GM18508 (cell line): ENCODE measurements around the gene WFDC8.
"Not testable (repeated sequence)": the region's sequence is repeated elsewhere in the genome, so short reads cannot be mapped to it uniquely, and the experiment has no call there.

ENCODE experiments used
- ATAC-seq: cut with Tn5 transposase; IDR thresholded peaks from one replicate; pipeline ENCODE4 v1.9.1; 2021; ENCODE audit warnings: moderate number of reproducible peaks; ENCODE audit not compliant: insufficient read depth, unreplicated experiment

WFDC8 gene

DNA sequence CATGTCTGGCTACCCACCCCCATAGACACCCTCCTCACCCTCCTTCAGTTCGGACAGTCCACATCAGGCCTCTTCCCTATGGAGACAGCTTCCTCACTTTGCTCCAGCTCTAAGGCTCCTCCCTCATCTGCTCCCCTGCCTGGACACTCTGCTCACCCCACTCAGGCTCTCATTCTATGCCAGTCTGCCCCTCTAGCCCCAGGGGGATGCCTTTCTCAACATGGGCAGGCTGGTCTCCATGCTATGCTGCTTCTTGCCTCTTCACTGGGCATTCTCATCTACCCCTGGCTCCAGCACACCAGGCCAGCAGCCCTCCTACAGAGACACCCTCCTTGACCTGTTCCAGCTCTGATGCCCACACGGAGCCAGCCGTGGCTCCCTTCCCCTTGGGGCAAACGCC lies at the start of gene WFDC8:
WFDC8 (minus strand) TSS at position 101 of the 400 bp plus-strand sequence; CDS start at position 64, 37 bp downstream.
- ATAC-seq: no peak

DNA sequence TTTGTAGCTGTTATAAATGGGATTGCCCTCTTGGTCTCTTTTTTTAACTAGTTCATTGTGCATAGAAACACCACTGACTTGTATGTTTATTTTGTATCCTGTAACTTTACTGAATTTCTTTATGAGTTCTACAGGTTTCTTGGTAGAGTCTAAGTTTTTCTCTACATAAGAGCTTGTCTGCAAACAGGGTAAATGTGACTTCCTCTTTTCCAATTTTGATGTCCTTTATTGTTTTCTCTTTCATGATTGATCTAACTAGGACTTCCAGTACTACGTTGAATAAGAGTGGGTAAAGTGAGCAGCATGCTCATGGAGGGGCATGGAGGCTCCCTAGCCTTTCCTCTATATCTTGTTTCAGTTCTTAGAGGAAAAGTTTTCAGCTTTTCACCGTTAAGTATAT lies 47.5 kb upstream of the WFDC8 start:
- ATAC-seq: no peak

DNA sequence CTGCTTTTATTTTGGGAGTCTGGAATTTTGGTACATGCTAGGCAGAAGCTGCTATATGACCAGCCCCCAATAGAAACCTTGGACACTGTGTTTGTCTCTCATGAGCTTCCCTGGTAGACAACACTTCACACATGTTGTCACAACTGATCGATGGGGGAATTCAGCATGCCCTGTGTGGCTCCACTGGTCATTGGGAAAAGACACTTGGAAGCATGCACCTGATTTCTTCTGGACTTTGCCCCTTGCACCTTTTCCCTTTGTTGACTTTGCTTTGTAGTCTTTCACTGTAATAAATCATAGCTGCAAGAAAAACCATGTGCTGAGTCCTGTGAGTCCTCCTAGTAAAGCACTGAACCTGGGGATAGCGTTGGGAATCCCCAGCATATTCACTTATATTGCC lies 42.5 kb upstream of the WFDC8 start:
- no peak for ATAC-seq

DNA sequence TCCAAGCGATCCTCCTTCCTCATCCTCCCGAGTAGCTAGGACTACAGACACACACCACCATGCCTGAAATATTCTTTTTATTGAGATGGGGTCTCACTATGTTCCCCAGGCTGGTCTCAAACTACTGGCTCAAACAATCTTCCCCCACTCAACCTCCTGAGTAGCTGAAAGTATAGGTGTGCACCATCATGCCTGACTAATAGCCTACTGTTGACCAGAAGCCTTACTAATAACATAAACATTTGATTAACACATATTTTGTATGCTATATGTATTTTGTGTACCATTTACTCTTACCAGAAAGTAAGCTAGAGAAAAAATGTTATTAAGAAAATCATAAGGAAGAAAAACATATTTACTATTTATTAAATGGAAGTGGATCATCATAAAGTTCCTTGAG lies 38.5 kb upstream of the WFDC8 start:
- no peak for ATAC-seq

DNA sequence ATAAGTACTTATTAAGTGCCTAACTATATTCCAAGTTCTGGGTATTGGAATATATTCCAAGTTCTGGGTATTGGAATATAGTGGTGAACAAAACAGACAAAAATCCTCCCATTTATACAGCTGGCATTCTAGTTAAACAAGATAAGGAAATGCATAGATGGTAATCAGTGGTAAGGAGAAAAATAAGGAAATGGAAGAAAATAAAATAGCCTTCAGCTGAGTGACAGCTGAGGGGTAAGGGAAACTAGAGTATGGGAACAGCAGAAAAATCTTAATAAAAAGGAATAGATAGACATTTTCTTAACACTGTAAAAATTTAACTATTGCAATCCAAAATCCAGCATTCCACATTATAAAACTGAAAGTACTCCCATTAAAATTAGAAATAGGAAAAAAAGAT lies 33.2 kb upstream of the WFDC8 start:
- ATAC-seq: no peak

DNA sequence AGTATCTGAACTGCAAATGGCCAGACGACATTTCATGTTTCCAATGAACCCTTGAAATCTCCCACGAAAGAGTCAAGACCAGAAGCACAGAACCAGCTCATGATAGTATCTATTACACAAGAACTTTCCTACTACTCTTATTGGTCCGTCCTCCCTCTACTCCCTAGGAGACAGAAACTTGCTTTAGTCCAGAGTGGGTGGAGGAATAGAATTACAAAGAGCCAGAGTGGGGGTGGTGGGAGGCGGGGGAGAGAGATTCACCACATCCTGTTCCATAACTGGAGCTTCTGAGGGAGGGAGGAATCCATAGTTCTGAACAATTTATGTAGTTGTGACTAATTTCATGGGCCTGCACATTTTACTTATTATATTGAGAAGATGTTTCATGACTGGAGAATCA lies 32.0 kb upstream of the WFDC8 start:
- no peak for ATAC-seq

DNA sequence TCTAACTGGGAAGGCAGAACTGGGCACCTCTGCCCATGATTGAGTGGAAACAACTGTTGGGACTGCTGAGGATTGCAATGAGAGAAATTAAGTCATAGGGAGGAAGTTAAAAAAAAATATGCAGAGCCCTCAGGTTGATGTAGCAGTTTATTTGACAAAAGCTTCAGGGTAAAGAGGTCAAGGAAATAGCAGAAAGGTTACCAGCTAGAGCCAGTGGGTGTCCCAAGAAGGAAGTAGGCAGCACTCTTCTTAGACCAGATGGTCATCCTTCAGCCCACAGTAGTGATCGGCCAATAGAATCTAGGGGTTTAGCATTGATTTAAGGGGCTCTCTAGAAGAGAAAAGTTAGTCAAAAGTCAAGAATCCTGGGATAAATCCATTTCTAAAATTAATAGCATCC lies 28.7 kb upstream of the WFDC8 start:
- no peak for ATAC-seq

DNA sequence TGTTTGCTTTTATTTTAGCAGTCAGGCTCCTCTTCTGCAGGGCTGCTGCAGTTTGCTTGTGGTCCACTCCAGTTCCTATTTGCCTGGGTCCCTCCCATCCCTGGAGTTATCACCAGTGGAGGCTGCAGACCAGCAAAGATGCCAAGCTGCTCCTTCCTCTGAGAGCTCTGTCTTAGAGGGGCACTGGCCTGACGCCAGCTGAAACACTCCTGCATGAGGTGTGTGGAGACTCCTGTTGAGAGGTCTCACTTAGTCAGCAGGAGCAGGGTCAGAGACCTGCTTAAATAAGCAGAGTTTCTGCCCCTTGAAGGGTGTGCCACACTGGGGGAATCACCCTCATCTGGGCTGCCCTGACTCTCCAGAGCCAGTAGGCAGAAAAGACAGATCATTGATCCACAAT lies 16.2 kb upstream of the WFDC8 start:
- no peak for ATAC-seq

DNA sequence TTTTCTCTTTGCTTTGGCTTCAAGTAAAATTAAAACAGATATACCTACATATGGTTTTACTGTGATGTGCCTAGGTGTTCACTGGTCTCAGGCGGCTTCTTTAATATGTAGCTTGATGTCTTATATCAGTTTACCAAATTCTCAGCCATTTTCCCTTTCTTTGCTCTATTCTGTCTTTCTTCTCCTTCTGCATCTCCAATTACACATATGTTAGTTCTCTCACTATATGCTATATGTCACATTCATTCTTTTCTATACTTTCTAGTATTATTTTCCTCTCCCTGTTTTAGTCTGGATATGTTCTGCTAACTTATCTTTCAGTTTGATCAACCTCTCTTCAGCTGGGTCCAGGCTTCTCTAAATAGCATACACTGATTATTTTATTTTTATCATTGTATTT lies 14.4 kb upstream of the WFDC8 start:
- no peak for ATAC-seq

DNA sequence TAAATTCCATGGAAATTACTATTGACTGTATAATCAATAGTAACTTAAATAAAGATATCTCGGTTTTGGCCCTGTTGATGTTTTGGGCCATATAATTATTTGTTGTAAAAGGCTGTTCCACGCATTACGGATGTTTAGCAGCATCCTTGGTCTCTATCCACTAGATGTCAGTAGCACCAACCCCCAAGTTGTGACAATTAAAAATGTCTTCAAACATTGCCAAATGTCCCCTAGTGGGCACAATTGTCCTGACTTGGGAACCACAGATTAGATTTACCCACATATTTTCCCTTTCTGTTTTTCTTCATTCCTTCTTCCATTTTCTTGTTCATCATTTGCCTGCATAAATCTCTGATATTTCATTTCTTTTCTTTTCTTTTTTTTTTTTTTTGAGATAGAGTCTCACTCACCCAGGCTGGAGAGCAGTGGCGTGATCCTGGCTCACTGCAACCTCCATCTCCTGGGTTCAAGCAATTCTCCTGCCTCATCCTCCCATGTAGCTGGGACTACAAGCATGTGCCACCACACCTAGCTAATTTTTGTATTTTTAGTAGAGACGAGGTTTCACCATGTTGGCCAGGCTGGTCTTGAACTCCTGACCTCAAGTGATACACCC lies 13.6 kb upstream of the WFDC8 start:
- no peak for ATAC-seq

DNA sequence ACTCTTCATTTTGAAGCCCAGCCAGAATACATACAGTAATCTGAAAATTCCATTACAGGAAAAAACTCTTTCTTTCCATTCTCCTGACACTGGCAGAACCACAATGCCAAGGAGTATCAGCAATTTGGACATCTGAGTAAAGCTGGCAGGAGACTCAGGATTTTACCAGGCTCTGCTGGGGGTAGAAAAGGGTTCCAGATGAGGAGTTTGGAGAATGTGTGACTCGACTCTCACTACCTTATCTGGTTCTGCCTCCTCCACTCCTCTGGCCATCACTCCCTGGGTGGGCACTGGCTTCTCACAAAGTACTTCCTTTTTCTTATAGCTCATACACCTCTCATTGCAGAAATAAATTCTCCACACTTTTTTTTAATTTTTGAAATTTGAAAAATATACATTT lies 10.6 kb upstream of the WFDC8 start:
- no peak for ATAC-seq

DNA sequence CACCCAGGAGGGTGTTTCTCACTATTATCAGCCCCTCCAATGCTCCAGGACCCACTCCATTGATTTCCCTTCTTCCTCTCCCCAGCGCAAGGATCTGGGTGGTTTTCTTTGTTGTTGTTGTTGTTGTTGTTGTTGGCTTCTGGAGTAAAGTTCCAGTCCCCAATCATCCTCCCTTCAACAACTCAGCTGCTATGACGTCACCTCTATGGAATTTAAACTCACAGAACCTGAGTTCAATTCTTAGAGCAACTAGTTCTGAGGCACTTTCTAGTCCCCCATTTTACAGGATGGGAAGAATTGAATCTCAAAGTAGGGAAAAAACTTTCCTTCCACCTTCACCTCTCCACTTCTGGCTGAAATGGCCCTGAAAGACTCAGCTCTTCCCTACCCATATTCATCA lies 9.7 kb upstream of the WFDC8 start:
- ATAC-seq: no peak

DNA sequence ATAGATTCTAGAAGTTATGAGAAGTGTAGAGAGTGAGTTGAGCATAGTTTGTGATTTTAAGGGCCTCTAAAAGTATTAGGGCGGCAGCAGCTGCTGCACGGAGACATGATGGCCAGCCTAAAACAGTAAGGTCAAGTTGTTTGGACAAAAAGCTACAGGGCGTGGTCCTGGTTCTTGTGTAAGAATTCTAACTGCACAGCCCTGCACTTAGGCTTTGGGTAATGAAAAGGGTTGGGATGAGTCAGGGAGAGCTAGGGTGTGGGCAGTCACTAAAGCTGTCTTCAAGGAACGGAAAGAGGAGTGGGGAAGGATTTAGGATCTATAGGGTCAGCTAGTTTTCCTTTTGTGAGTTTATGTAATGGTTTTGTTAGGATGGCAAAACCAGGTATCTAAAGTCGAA lies 6.9 kb upstream of the WFDC8 start:
- ATAC-seq: not testable (repeated sequence)

DNA sequence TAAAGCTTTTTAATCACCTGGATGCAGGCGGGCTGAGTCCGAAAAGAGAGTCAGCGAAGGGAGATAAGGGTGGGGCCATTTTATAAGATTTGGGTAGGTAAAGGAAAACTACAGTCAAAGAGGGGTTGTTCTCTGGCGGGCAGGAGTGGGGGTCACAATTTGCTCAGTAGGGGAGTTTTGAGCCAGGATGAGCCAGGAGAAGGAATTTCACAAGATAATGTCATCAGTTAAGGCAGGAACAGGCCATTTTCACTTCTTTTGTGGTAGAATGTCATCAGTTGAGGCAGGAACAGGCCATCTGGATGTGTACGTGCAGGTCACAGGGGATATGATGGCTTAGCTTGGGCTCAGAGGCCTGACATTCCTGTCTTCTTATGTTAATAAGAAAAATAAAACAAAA lies 5.2 kb upstream of the WFDC8 start:
- ATAC-seq: not testable (repeated sequence)

DNA sequence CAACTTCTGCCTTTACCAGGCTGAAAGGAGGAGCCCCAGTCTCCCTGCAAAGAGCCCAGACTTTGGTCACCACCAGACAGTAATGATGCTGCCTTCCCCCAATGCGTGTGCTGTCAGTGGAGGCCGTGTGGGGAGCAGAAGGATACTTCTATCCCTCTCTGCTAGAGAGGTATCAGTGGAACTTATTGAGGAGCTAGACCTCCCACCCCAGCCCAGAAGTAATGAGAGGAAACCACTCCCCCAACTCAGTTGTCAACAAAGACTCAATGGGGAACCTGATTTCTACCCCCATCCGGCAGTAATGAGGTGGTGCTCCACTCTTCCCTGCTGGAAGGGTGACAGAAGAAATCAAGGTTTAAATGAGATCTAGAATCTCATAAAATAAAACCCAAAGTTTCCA lies 4.4 kb upstream of the WFDC8 start:
- ATAC-seq: no peak

DNA sequence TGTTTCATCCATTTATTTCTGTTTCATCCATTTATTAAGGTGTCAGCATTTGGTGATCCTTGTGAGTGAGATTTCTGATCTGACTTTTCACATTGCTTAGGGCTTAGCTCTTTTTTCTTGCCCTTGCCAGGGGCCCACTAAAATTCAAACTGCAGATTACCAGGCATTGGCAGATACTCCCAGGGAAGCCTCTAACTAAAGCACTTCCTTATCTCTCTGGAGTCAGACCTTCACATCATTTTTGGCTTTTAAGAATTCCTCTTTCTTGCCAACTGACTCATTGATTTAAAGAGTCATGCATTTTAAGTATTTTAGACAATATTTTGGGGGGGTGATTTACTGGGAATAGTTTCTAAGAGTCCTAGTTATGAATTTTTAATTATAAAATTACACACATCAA lies 2.6 kb upstream of the WFDC8 start:
- no peak for ATAC-seq

DNA sequence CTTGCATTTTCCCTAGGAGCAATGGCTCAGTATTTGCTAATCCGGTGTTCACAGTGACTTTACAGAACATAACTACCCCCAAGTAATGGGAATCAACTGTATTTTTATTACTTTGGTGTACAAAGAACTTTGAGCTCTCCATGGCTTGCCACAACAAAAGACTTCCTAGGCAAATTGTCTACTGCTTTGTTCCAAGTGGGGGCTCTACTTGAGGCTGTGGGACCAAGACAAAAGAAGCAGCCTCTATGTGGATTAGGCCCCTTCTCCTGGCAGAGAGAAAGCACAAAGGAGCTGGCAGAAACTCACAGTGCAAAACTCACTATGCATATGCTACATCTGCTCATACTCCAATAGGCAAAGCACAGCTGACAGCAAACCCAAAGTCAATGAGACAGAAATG lies 853 bp downstream of the WFDC8 start:
- ATAC-seq: no peak

DNA sequence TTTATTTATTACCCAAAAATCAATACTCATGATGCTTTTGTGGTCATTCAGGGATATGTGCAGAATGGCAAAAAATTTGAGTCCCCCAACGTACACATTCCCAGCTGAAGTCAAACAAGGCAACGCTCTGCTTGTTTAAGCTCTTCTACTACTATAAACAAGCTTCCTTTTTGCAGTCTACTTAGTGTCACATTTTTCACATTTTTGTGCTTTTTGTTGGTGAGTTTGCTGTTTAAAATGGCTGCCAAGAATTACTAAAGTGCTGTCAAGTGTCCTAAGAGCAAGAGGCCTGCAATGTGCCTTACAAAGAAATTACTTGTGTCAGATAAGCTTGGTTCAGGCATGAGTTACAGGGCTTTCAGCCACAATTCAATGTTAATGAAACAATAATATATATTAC lies 2.1 kb downstream of the WFDC8 start:
- ATAC-seq: no peak

DNA sequence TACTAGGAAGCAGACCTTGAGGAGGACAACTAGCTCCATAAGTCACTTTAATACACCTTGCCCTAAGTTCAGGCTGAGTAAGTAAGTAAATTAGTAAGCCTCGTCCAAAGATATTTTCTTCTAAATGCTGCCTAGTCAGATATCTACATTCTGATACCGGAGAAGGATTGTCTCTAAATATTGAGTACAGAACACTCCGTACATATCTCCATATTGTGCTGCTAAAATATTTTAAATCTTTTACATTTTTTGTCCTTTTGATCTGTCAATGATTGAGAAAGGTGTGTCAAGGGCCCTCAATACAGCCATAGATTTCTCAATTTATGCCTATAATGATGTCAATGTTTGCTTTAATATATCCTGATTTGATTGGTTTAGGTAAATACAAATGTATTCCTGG lies 3.2 kb downstream of the WFDC8 start:
- ATAC-seq: no peak

DNA sequence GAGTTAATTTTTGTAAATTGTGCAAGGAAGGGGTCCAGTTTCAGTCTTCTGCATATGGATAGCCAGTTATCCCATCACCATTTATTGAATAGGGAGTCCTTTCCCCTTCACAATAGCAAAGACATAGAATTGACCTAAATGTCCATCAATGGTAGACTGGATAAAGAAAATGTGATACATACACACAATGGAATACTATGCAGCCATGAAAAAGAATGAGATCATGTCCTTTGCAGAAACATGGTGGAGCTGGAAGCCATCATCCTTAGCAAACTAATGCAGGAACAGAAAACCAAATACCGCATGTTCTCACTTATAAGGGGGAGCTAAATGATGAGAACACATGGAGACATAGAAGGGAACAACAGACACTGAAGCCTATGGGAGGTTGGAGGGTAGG lies 9.4 kb downstream of the WFDC8 start:
- ATAC-seq: not testable (repeated sequence)

DNA sequence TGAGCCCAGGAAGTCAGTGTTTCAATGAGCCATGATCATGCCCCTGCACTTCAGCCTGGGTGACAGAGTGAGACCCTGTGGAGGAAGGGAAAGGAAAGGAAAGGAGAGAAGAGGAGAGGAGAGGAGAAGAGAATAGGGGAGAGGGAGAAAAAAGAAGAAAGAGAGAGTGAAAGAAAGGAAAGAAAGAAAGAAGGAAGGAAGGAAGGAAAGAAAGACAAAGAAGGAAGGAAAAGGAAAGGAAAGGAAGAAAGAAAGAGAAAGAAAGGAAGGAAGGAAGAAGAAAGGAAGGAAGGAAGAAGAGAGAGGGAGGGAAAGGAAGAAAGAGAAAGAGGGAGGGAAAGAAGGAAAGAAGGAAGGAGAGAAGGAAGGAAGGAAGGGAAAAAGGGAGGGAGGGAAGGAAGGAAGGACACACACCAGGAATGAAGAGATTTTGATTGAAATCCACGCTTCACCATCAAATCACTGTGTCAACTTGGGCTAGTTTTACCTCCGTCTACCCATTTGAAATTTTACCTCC lies 14.3 kb downstream of the WFDC8 start:
- no peak for ATAC-seq

DNA sequence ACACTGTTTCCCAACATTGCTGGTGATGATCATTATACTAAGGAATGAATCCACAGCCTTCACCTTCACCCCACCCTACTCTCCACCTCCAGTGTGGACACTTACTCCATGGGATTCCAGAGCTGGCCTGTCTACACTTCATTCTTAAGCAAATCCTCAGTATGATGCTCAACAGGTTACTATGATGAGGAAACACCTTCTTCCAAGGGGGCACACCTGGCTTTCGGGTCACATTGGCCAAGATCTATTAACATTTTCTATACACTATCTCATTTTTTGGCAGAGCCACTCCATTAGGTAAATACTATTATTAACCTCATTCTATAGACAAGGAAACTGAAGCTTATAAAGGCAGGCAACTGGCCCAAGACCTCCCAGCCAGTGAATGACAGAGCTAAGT lies 23.9 kb downstream of the WFDC8 start:
- ATAC-seq: no peak

DNA sequence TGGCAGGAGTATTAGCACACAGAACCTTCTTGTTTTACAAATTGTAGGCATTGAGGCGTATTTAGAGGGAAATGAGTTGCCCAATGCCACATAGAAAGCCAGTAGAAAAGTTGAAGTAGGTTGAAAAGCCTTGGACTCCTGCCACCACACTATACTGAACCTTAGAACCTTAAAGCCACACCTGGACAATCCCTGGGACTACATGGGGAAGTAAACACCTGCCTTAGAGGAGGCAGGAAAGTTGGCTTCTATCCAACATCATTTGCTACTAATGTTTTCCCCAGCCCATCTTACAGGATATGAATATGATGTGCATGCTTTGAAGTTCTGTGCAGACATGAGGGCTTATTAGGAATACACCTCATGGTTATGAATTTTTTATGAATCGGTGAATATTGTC lies 26.6 kb downstream of the WFDC8 start:
- no peak for ATAC-seq
